NCI-H187 (cell line): ENCODE data around the gene TP53I11.

Source experiments
- DNase-seq, 2 experiments: peaks; one replicate each; lab custom pipeline; 2025; lab: John Stamatoyannopoulos, UW

The TP53I11 gene, protein sequence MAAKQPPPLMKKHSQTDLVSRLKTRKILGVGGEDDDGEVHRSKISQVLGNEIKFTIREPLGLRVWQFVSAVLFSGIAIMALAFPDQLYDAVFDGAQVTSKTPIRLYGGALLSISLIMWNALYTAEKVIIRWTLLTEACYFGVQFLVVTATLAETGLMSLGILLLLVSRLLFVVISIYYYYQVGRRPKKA

DNA sequence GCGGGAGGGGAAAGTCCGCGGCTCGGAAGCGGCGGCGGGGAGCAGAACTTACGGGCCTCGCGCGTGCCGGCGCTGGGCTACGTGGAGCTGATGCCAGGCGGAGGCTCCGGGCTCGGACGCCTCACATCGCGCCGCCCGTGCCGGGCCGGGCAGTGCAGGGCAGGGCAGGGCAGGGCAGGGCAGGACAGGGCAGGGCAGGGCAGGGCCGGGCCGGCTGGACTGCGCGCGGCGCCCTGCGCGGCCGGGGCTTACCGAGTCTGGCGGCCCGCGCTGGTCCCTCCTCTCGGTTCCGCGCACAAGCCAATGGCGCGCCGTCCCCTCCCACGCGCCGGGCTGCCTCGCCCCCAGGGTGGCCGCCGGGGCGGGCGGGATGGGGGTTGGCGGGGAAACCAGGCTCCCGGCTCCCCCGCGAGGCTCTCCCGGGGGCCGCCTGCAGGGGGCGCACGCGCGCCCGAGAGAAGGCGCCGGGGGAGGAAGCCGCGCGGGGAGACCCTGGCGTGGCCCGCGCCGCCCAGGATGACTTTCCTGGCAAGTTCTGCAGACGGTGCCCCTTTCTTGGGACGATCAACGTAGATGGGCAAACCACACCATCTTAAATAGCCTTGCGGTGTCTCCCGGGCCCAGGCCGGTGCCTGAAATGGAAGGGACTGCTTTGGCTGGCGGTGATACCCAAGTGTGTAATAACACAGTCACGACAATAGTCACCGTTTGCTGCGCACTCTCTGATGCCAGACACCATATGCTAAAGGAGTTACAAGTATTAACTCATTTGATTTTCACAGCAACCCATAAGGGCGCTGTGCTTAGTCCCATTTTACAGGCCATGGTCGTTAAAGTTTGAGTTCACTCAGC, at the start of gene TP53I11:
TP53I11 (minus strand) TSS at position 259 of the 852 bp plus-strand sequence. CDS start 12,548 bp downstream, outside the sequence.
- peak in 1 of 2 experiments; percentile 38 for DNase-seq

DNA sequence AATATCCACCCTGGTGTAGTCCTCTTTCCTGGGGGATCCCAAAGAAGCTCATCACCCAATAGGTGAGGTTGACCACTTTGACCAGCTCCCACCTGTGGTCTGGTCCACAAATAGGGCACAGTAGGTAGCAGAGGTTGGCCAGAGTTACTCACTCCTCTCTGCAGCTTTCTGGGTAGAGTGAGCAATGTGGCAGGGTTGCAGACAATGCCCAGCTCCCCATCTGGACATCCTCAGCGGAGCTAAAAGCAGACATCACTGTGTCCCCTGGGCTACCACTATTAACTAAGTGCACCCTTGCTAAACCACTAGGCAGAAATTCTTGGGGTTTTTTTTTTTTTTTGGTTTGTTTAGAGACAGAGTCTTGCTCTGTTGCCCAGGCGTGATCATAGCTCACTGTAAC, 48.4 kb upstream of the TP53I11 start:
- no peak for DNase-seq

DNA sequence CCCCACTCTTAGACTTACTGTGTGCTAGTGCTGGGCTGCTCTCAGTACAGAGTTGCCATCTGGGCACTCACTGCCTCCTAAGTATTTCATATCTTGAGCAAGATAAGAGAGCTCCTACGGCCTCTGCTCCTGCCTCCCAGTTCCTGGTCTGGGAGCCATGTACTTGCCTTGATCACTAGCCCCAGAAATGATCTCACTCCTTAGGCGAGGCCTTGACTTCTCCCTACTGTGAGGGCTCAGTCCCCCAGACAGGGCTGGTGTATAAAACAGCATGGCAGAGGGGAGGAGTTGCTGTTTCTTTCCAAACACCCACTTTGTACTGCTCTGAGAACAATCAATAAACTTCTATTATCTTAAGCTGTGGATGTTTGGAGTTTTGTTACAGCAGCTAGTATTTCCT, 47.4 kb upstream of the TP53I11 start:
- DNase-seq: no peak

DNA sequence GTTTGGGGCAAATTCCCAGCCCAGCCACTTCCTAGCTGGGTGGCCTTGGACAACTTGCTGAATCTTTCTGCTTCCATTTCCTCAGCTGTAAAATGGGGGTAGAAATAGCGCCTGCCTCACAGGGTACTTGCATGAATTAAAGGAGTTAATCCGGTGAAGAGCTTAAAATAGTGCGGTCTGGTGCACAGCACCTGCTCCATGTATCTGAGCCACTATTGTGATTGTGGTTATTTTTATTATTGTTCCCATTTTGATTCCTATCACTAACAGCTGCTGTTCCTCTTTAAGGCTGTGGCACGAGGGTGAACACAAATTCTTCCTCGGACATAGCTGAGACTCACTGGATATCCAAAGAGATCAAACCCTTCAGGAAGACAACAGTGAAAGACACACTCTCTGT, 46.9 kb upstream of the TP53I11 start:
- no peak for DNase-seq

DNA sequence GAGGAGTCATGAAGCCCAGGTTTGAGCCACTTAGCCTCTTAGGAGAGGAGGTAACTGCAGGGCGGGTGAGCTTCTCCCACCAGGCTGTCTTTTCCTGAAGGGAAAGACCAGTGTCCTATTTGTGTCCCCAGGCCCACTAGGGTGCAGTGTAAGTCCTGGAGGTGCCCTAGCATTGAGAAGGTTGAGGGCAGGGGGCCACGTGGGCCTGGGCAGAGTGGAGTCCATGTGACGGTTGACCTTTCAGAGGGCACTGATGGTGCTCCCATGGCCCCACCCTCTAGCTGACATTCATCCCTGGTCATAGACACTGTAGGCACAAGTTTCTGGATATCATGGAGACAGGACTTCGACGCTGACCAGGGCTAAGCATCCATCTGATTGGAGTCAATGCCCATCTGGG, 44.1 kb upstream of the TP53I11 start:
- DNase-seq: no peak

DNA sequence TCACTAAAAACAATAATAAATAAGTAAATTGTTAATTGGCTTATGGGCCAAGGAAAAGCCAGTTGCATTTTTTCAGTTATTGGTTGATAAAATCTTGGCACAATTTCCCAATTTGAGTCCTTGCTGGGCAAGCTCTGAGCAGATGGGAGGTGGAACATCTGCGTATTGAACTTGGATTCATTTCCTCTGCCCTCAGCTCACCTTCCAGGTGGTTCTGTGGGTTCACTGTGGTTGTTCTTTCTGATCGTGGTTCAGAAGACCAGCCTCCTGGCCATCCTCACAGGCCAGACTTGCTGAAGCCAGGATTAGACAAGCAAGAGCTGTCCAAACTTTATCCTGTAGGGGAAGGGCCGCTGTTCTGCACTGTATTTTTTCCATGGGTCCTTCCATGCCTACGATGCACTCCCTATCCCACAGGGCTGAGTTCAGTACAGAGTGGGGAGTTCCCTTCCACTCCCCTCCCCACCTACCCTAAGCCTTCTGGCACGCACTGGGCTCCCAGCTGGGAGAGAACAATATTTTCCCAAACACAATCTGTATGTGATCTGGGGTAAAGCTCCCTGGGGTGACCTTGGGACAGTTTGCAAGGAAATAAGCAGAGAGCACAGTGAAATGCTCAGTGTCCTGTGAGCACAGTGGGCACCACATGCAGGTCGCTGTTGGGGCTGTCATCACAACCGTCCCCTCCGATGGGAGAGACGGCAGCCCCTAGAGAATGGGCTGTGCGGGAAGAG, 43.5 kb upstream of the TP53I11 start:
- no peak for DNase-seq

DNA sequence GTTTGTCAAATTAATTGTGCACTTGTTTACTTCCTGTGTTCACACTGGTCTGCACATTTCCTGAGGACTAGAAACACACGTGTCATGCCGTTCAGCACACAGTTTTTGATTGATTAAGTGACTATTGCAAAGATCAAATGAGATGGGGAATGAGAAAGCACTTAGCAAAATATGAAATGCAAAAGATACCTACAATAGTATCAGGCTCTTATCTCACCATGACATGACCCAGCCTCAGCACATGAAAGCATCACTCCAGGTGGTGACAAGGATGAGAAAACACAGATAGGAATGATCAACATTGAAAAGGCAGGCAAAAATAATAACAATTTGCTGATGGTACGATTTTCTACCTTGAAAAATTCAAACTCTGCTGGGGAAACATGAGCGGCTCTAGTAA, 42.1 kb upstream of the TP53I11 start:
- no peak for DNase-seq

DNA sequence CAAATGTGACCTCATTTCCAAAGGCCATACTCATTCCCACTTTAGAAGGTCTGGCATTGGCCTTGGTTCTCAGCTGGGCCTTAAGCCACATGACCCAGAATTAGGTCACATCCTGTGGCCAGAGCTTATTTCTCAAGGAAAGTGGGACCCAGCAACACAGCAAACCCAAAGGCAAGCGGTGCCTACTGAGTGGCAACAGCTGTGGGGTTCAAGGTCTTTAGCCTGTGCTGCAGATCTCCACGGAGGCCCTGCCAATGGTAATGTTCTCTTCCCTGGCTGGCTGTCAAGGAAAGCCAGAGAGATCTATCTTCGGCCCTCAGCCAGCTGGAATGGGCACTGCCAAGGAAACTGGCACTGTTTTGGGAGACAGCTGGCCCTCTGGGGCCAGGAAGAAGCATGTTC, 41.5 kb upstream of the TP53I11 start:
- DNase-seq: no peak

DNA sequence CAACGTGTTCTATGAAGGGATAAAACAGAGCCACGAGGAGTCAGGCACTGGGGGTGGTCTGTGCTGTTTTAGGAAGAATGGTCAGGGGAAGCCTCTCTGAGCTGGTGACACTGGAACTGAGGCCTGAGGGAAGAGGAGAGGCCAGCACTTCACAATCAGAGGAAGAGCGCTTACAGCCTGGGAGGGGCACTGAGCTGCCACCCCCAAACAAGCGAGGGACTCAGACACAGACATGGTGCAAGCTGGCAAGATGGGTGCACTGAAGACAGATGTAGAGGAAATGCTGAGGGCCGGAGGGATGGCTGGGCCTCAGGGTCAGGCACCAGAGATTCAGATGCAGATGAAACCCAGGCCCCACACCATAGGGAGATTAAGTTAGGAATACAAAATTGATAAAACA, 40.0 kb upstream of the TP53I11 start:
- DNase-seq: no peak

DNA sequence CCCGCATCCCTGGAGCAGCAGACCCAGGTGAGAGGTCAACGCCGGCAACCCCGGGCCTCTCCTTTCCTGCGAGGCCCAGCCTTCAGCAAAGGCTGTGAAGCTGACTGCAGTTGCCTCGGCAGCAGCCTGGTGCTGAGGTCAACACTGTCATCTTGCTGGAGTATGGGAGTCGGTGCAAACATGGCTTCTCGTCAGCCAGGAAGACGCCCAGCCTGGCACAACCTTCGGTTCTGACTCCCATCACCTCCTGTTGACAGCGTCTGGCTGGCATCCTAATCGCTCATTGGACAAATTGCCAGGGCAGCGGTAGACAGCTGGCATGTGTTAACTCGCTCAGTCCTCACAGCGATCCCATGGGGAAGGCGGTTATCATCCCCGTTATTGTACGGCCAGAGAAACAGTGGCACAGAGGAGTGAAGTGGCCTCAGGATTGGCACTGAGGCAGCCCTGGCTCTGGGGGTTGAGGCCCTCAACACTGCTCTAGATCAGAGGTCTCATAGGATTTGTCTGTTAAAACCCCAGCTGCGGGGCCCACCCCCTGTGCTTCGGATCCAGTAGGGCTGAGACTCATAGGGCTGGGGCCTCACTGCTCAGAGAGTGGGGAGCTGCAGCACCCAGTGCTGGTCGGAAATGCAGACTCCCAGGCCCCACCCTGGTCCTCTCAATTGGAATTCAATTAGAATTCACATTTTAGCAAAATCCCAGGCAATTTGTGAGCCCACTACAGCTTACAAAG, 39.3 kb upstream of the TP53I11 start:
- no peak for DNase-seq

DNA sequence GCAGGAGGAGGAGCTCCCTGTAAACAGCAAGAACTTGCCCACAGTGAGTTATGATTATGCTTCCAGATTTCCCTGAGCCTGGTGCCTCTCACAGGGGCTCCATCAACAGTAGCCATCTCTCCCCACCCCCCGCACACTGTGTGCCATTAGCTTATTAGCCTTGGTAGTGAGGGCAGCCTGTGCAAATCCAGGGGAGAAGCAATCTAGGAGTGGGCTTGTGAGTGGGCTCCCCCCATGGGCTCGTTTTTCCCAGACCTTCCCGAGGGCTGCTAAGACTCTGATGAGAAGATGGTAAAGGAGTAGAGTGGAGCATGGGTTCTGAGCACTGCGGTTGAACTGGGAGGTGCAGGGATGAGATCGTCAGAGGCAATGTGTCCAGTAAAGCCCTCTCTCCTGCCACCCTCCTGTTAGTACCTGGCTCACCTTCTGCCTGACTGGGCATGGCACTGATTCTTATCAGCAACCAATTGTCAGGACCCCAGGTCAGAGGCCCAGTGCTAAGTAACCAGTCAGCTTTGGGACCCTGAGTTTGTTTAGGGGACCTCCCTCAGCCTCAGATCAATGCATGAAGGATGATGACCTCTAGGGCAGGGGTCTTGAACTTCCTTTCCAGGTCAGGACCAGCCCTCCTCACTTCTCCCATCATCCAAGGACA, 38.4 kb upstream of the TP53I11 start:
- no peak for DNase-seq

DNA sequence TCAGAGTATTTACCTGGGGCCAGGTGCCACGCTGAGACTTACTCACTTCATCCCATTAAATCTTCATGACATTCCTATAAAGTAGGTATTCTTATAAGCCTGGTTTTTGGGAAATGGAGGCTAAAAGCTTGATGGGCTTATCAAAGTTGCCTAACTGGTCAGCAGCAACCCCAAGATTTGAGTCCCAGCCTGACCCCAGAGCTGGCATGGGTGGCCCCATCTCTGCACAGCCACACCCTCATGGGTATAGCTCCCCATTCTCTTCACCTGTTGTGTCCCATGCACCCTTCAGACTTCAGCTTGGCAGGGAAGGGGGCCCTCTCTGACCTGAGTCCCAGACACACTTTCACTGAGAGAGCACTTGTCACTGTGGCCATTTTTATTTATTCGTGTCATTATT, 37.4 kb upstream of the TP53I11 start:
- no peak for DNase-seq

DNA sequence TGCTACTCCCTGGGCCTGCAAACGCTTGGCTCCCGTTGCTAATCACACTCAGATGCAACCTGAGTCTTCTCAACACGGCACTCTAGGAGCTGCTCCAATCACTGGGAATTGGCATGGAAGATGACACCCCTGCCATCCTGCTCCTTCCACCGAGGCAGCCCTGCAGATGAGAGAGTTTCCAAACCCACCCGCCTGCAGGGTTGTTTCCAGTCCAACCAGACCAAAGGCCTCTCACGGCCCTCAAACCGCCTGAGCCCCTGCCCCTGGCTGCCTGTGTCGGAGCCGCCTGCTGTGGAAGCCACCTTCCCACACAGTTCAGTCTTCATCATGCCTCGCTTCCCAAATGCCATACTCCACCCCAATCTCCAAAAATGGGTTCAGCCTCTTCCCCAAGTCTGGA, 36.8 kb upstream of the TP53I11 start:
- peak in 1 of 2 experiments; percentile 26 for DNase-seq

DNA sequence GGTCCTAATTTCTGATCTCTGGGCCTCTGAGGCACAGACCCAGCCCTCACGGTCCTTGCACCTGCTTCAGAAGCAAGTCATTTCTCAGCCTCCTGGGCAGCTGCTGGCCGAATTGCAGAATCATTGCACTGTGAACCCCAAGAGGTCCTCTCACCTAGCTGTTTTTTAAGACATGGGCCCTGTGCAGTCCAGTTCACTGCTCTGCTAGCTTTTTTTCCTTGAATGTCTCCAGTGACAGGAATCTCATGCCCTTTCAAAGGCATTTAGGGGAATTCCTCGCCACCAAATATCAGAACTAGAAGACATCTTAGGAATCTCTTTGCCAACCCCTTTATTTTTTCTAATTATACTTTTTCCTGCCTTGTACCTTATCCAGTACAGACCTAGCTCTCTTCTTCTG, 35.6 kb upstream of the TP53I11 start:
- DNase-seq: no peak

DNA sequence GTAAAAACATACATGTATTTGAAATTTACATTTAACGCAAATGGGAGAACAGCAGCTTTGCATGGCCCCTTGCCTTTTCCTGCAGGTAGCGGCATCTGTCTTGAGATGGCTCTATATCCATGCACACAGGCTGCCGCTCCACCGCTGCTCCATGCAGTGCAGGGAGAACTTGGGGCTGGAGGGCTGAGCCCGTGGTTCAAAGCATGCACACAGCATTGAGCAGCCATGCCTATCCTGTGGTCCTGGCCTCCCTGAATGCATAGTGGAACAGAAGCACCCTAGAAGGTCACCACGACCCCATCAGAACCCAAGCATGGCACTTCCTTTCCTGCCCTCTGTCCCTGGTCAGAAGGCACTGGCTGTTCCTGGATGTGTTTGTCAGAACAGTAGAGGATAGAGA, 35.0 kb upstream of the TP53I11 start:
- DNase-seq: no peak

DNA sequence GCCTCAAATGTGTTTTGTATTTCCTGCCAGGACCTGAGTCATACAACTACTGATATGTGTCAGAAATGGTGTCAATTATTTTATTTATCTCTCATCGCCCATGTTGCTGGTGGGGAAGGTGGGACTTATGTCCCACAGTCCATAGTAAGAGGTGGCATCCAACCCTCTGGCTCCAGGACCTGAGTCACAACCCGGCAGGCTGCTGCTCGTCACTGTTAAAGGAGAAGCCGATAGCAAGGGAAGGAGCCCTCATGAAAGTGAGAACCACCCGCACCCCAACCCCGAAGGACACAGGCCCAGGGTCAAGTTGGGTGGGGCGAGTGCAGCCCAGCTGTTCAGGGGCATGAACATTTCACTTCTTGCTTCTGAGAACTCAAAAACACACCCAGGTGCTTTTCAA, 33.1 kb upstream of the TP53I11 start:
- no peak for DNase-seq

DNA sequence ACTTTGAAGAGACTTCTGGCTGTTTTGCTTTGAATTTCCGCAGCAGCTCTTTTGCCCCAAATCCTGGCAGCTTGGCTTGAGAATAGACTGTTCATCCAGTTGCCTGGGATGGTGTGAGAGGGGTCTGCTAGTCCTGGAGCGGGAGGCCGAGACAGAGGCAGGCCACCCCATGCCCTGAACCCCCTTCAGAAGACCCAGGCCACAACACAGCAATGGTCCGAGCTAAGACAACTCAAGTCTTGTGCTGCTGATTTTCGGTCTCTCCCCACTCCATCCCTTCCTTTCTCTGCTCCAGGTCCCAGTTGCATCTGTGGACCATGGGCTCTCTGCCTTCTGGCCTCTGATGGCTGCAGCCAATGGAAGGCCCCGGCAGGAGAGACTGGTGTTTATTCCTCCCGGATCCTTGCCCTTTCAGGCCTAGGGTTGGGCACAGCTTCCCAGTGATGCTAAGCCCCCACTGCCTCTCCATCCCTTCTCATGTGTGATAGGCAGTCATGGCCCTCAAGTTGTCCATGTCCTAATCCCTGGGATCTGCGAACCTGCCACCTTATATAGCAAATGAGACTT, 31.9 kb upstream of the TP53I11 start:
- no peak for DNase-seq

DNA sequence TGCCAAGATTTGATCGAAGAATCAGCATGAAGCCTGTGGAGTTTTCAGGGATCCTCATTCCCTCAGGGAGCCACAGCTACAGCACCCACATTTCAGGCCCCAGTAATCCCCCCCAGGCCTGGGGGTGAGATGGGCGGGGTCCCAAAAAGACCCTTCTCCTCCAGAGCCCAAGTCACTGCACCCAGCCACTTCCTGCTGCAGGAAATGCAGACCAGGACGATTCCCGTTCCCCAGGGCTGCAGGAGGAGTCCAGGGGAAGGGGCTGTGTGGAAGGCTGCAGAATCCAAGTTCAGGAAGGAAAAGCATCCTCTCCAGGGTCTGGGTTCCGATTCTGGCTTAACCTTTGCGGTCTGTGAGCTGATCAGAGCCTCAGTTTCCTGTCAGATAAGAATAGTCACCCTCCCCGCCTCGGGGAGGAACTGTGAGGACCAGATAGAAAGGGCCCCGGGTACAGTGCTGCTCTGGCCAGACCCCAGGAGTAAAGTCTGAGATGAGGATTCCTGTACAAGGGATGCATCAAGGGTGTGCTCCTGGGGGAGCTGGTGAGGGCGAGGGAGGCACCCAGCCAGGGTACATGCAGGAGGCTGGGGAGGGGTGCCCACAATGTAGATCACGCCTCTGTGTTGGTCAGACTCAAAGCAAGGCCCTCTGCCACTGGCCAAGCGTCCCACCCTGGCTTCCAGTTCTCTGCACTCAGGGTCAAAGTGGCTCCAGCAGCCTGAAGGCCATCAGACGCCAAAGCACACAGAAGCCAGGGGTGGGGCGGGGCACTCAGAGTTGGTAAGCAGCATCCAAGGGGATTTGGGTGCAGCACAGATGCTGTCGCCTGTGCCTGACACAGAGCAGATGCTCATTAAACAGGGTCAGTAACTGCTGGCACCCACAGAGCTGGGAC, 30.1 kb upstream of the TP53I11 start:
- no peak for DNase-seq

DNA sequence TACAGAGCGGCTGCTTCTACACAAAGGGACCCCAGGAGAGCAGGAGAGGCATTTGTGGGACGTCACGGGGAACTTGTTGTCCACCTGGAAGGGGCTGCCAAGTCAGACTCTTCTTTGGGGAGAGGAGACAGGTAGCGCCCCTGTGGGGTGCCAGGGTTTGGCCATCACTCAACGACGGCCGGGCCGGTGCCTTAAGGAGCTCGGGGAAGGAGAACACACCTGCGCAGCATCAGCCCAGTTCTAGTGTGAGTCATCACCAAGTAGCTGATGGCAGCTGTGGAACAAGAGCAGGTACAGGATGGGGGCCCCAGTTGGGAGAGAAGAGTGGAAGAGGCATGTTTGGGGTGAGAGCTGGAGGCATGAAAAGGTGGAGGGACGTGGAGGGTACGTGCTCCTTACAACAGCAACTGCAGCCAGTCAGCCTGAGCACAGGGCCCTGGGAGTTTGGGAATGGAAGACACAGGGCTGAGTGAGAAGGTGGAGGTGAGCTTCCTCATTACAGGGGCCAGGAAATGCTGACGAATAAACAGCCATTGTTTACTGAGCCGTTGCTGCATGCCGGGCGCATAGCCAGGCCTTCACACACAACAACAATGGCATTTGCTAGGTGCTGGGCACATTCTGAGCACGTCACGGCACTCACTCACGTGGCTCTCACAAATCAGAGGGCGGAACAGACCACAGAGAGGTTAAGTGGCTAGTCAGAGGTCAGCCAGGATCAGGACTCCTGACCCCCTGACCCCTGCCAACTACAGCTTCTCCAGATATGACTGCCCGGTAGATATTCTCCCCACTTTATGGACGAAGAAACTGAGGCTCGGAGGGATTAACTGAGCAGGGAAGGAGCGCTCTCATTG, 29.1 kb upstream of the TP53I11 start:
- DNase-seq: no peak
